ENCODE data around the gene TNFRSF1B.

TNFRSF1B gene

GRCh38 chr1:12173041-12173509 is 6.3 kb downstream of the TNFRSF1B start:
- TF ChIP-seq CTCF (IDR thresholded peaks at IDR 0.05; ENCODE audit: low read depth, low read length, poor library complexity, severe bottlenecking) (no peak), EZH2phosphoT487 (IDR thresholded peaks at IDR 0.05; ENCODE audit: borderline replicate concordance, low read length) (no peak)
- Histone ChIP-seq H3K27me3 (ENCODE audit: control insufficient read depth, low read length) (peaks cover 76% of the 10 kb centered on the region), H3K4me2 (ENCODE audit: low read length) (no peak overlapping the region), H4K20me1 (ENCODE audit: control insufficient read depth, insufficient read depth, low read depth, low read length) (peaks cover 7% of the 10 kb centered on the region; the same call in 1 of the 2 replicates), H3K9me2 (replicated peaks; ENCODE audit: control insufficient read depth, low read length) (no peaks in the 10 kb centered on the region), H3K4me3 (ENCODE audit: low read length) (no peak overlapping the region), H3K27ac (ENCODE audit: low read depth, low read length) (no peak overlapping the region), H3K36me3 (ENCODE audit: control insufficient read depth, low read length) (no peaks in the 10 kb centered on the region), H3F3A (ENCODE audit: control insufficient read depth, insufficient read depth) (no peaks in the 10 kb centered on the region), H3K79me2 (ENCODE audit: control insufficient read depth, low read length) (no peaks in the 10 kb centered on the region), H3K4me1 (ENCODE audit: control insufficient read depth, low read length) (peaks cover 12% of the 10 kb centered on the region), H3K9me3 (ENCODE audit: control insufficient read depth, insufficient read depth, low read length) (no peaks in the 10 kb centered on the region)

GRCh38 chr1:12173631-12174121 is 6.9 kb downstream of the TNFRSF1B start:
- H3K36me3 ChIP-seq (ENCODE audit: control insufficient read depth, low read length): no peaks in the 10 kb centered on the region
- H4K20me1 ChIP-seq (ENCODE audit: control insufficient read depth, insufficient read depth, low read depth, low read length): 0 out of 2 replicates have a peak, but pooled peaks cover 5% of the 10 kb centered on the region
- no peak overlapping the region for H3K4me2 ChIP-seq (ENCODE audit: low read length)
- TF ChIP-seq CTCF (IDR thresholded peaks at IDR 0.05; ENCODE audit: low read depth, low read length, poor library complexity, severe bottlenecking) (no peak), EZH2phosphoT487 (IDR thresholded peaks at IDR 0.05; ENCODE audit: borderline replicate concordance, low read length) (no peak)
- peaks cover 17% of the 10 kb centered on the region for H3K4me1 ChIP-seq (ENCODE audit: control insufficient read depth, low read length)
- H3K79me2 ChIP-seq (ENCODE audit: control insufficient read depth, low read length): no peaks in the 10 kb centered on the region
- no peaks in the 10 kb centered on the region for H3K9me3 ChIP-seq (ENCODE audit: control insufficient read depth, insufficient read depth, low read length)
- no peaks in the 10 kb centered on the region for H3F3A ChIP-seq (ENCODE audit: control insufficient read depth, insufficient read depth)
- H3K27ac ChIP-seq (ENCODE audit: low read depth, low read length): no peak overlapping the region
- H3K4me3 ChIP-seq (ENCODE audit: low read length): no peak overlapping the region
- H3K27me3 ChIP-seq (ENCODE audit: control insufficient read depth, low read length): peaks cover 76% of the 10 kb centered on the region
- H3K9me2 ChIP-seq (replicated peaks; ENCODE audit: control insufficient read depth, low read length): no peaks in the 10 kb centered on the region

- Histone ChIP-seq H3K4me2 (ENCODE audit: low read length) (no peak overlapping the region), H3K4me1 (ENCODE audit: control insufficient read depth, low read length) (peaks cover 29% of the 10 kb centered on the region), H4K20me1 (ENCODE audit: control insufficient read depth, insufficient read depth, low read depth, low read length) (0 out of 2 replicates have a peak, but pooled peaks cover 5% of the 10 kb centered on the region), H3F3A (ENCODE audit: control insufficient read depth, insufficient read depth) (no peaks in the 10 kb centered on the region), H3K9me2 (replicated peaks; ENCODE audit: control insufficient read depth, low read length) (no peaks in the 10 kb centered on the region), H3K36me3 (ENCODE audit: control insufficient read depth, low read length) (no peaks in the 10 kb centered on the region), H3K79me2 (ENCODE audit: control insufficient read depth, low read length) (no peaks in the 10 kb centered on the region), H3K9me3 (ENCODE audit: control insufficient read depth, insufficient read depth, low read length) (no peaks in the 10 kb centered on the region), H3K27ac (ENCODE audit: low read depth, low read length) (no peak overlapping the region), H3K27me3 (ENCODE audit: control insufficient read depth, low read length) (peaks cover 75% of the 10 kb centered on the region), H3K4me3 (ENCODE audit: low read length) (no peak overlapping the region)
- TF ChIP-seq EZH2phosphoT487 (IDR thresholded peaks at IDR 0.05; ENCODE audit: borderline replicate concordance, low read length): no peak
- TF ChIP-seq CTCF (IDR thresholded peaks at IDR 0.05; ENCODE audit: low read depth, low read length, poor library complexity, severe bottlenecking): no peak
These were observed 8.4 kb downstream of the TNFRSF1B start for GRCh38 chr1:12174924-12175810.

Data from DOHH2 (cell line).